H9 (cell line): Measurements from ENCODE around the gene DERA. TPM values are rescaled to one million over a fixed set of nuclear protein-coding genes. Genes with fewer than 3 reads are reported as not detected.

Experiments
- DNase-seq: peaks from one replicate; pipeline ENCODE4 v3.0.0-alpha.2; 2017
- H2AFZ ChIP-seq: one replicate; pipeline ENCODE4 v1.6.1; 2013; ENCODE audit warnings: mild to moderate bottlenecking, low read length, control low read depth, moderate library complexity
- H2AK5ac ChIP-seq: 2 replicates; pipeline ENCODE4 v1.6.1; 2013; ENCODE audit warnings: low read length, control low read depth, mixed read lengths; ENCODE audit not compliant: insufficient read length
- H2BK120ac ChIP-seq: one replicate; pipeline ENCODE4 v1.6.1; 2013; ENCODE audit warnings: low read depth, mild to moderate bottlenecking, low read length, control low read depth, inconsistent platforms; ENCODE audit not compliant: poor library complexity, severe bottlenecking
- H2BK12ac ChIP-seq: 2 replicates; pipeline ENCODE4 v1.6.1; 2013; ENCODE audit warnings: low read length, control low read depth, mixed read lengths, low read depth; ENCODE audit not compliant: insufficient read length
- H2BK15ac ChIP-seq: 2 replicates; pipeline ENCODE4 v1.6.1; 2013; ENCODE audit warnings: low read depth, low read length, control low read depth
- H2BK20ac ChIP-seq: one replicate; pipeline ENCODE4 v1.6.1; 2013; ENCODE audit warnings: low read depth, mild to moderate bottlenecking, low read length, control low read depth, inconsistent platforms; ENCODE audit not compliant: poor library complexity, severe bottlenecking
- H2BK5ac ChIP-seq: 2 replicates; pipeline ENCODE4 v1.6.1; 2013; ENCODE audit warnings: low read length, control low read depth, mixed read lengths; ENCODE audit not compliant: insufficient read length
- H3K14ac ChIP-seq: 2 replicates; pipeline ENCODE4 v1.6.1; 2013; ENCODE audit warnings: low read length, control low read depth; ENCODE audit not compliant: insufficient read depth
- H3K18ac ChIP-seq: 2 replicates; pipeline ENCODE4 v1.6.1; 2013; ENCODE audit warnings: low read depth, mild to moderate bottlenecking, mixed read lengths, low read length, control low read depth; ENCODE audit not compliant: insufficient read length
- H3K23ac ChIP-seq: 2 replicates; pipeline ENCODE4 v1.6.1; 2013; ENCODE audit warnings: low read length, control low read depth, mixed read lengths, low read depth; ENCODE audit not compliant: insufficient read length
- H3K23me2 ChIP-seq: 2 replicates; pipeline ENCODE4 v1.6.1; 2013; ENCODE audit warnings: low read depth, mild to moderate bottlenecking, mixed read lengths, low read length, control low read depth; ENCODE audit not compliant: insufficient read length, poor library complexity, severe bottlenecking
- H3K27ac ChIP-seq: 2 replicates; pipeline ENCODE4 v1.5.1; 2013; ENCODE audit warnings: low read length, control low read depth, mixed read lengths, low read depth; ENCODE audit not compliant: insufficient read length
- H3K27me3 ChIP-seq: 2 replicates; pipeline ENCODE4 v1.6.1; 2013; ENCODE audit warnings: low read length, control low read depth, inconsistent platforms; ENCODE audit not compliant: insufficient read depth
- H3K4ac ChIP-seq: 2 replicates; pipeline ENCODE4 v1.6.1; 2013; ENCODE audit warnings: low read depth, mild to moderate bottlenecking, control low read depth, inconsistent platforms, low read length, moderate library complexity
- H3K4me1 ChIP-seq: 2 replicates; pipeline ENCODE4 v1.6.1; 2013; ENCODE audit warnings: low read length, control low read depth, inconsistent platforms; ENCODE audit not compliant: insufficient read depth
- H3K4me2 ChIP-seq: 2 replicates; pipeline ENCODE4 v1.6.1; 2013; ENCODE audit warnings: low read length, control low read depth, mixed read lengths; ENCODE audit not compliant: insufficient read length, insufficient read depth
- H3K56ac ChIP-seq: 2 replicates; pipeline ENCODE4 v1.6.1; 2013; ENCODE audit warnings: low read depth, mild to moderate bottlenecking, mixed read lengths, low read length, control low read depth; ENCODE audit not compliant: insufficient read length
- H3K79me1 ChIP-seq: 2 replicates; pipeline ENCODE4 v1.6.1; 2013; ENCODE audit warnings: low read depth, mild to moderate bottlenecking, moderate library complexity, low read length, control low read depth, inconsistent platforms; ENCODE audit not compliant: insufficient read depth, poor library complexity, severe bottlenecking
- H3K79me2 ChIP-seq: 2 replicates; pipeline ENCODE4 v1.6.1; 2013; ENCODE audit warnings: low read length, control low read depth, inconsistent platforms; ENCODE audit not compliant: insufficient read depth
- H3K9ac ChIP-seq: 2 replicates; pipeline ENCODE4 v1.6.1; 2013; ENCODE audit warnings: low read length, control low read depth, mixed read lengths; ENCODE audit not compliant: insufficient read length; ENCODE audit errors: extremely low read depth
- H3K9me3 ChIP-seq: one replicate; pipeline ENCODE4 v1.6.1; 2013; ENCODE audit warnings: low read depth, low read length, inconsistent platforms; ENCODE audit not compliant: control insufficient read depth
- H3T11ph ChIP-seq: one replicate; pipeline ENCODE4 v1.6.1; 2013; ENCODE audit warnings: mild to moderate bottlenecking, low read length, control low read depth, inconsistent platforms
- H4K20me1 ChIP-seq: one replicate; pipeline ENCODE4 v1.6.1; 2013; ENCODE audit not compliant: control insufficient read depth, insufficient read length, insufficient read depth
- H4K5ac ChIP-seq: 2 replicates; pipeline ENCODE4 v1.6.1; 2013; ENCODE audit warnings: low read depth, mild to moderate bottlenecking, mixed read lengths, low read length, control low read depth; ENCODE audit not compliant: insufficient read length
- H4K8ac ChIP-seq: replicated peaks from 2 replicates; pipeline ENCODE4 v1.6.1; 2013; ENCODE audit warnings: low read length, control low read depth, mixed read lengths, low read depth; ENCODE audit not compliant: insufficient read length
- H4K91ac ChIP-seq: 2 replicates; pipeline ENCODE4 v1.6.1; 2013; ENCODE audit warnings: low read depth, mild to moderate bottlenecking, moderate library complexity, mixed read lengths, low read length, control low read depth; ENCODE audit not compliant: insufficient read length
- H3K27ac Mint-ChIP-seq, 3 experiments: 2 replicates in 2 of 3; 3 replicates in 1 of 3; pipeline ENCODE4 v1.8.0; 2020 to 2021; ENCODE audit warnings: mixed read lengths in 3 of 3, mild to moderate bottlenecking in 1 of 3, moderate library complexity in 1 of 3
- H3K27me3 Mint-ChIP-seq: 2 replicates; pipeline ENCODE4 v1.8.0; 2021; ENCODE audit warnings: low read depth, mild to moderate bottlenecking, moderate library complexity, mixed read lengths
- H3K36me3 Mint-ChIP-seq, 3 experiments: 2 replicates in 2 of 3; 3 replicates in 1 of 3; pipeline ENCODE4 v1.8.0; 2020 to 2021; ENCODE audit warnings: low read depth in 3 of 3, mixed read lengths in 3 of 3; ENCODE audit not compliant: insufficient read depth in 1 of 3
- H3K4me1 Mint-ChIP-seq, 2 experiments: 2 replicates each; pipeline ENCODE4 v1.8.0; 2020; ENCODE audit warnings: mixed read lengths in 2 of 2
- H3K4me3 Mint-ChIP-seq, 2 experiments: 2 replicates in 1 of 2; 3 replicates in 1 of 2; pipeline ENCODE4 v1.8.0; 2020 to 2021; ENCODE audit warnings: mild to moderate bottlenecking in 2 of 2, mixed read lengths in 2 of 2, moderate library complexity in 1 of 2
- H3K9me3 Mint-ChIP-seq, 2 experiments: 2 replicates in 1 of 2; 3 replicates in 1 of 2; pipeline ENCODE4 v1.8.0; 2020; ENCODE audit warnings: mild to moderate bottlenecking in 2 of 2, mixed read lengths in 2 of 2, moderate library complexity in 1 of 2
- WGBS: extraction: QIAGEN DNeasy Blood & Tissue Kit; methylation state at CpG from one replicate; pipeline ENCODE4 v1.1.7; 2013; ENCODE audit warnings: missing lambda C conversion rate, low lambda C conversion rate, mixed read lengths; ENCODE audit not compliant: insufficient read length; ENCODE audit errors: extremely low coverage; 5-methylcytosine and 5-hydroxymethylcytosine counted together
- total RNA-seq: library from RNA; stranded (reverse); gene quantifications from 2 replicates; pipeline ENCODE4 v1.2.1, GENCODE V29; 2021
- TF ChIP-seq, protein P1 (sequence below): fragments of 200-600 bp; sonication (generic); conservative IDR thresholded peaks from 3 replicates; pipeline ENCODE4 v1.8.0; 2021; ENCODE audit warnings: antibody characterized with exemption, mild to moderate bottlenecking

The DERA gene
- total RNA-seq, 1 experiment from 2014 or later, result 20.9 TPM

DNA sequence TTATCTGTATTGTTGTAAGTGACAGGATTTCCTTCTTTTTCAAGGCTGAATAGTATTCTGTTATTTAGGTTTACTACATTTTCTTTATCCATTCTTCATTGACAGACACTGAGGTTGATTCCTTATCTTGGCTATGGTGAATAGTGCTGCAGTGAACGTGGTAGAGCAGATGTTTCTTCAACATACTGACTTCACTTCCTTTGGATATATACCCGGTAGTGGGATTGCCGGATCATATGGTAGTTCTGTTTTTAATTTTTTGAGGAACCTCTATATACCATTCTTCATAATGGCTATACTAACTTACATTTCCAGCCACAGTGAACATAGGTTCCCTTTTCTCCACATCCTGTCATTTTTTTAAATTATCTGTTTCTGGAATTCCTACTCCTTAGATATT lies 21.8 kb downstream of the DERA start:
- Histone ChIP-seq H2BK20ac (no peak overlapping the region), H3K9ac (no peak overlapping the region), H3K18ac (no peak overlapping the region), H3K27ac (no peak overlapping the region), H3K23ac (no peak overlapping the region), H3K4ac (no peak overlapping the region), H2BK12ac (no peak overlapping the region), H2BK5ac (no peak overlapping the region), H2AFZ (no peak overlapping the region), H2BK120ac (no peak overlapping the region), H2BK15ac (no peak overlapping the region), H4K5ac (no peak overlapping the region), H3K79me2 (no peaks in the 10 kb centered on the region), H3K9me3 (no peaks in the 10 kb centered on the region), H3K4me2 (no peak overlapping the region), H4K8ac (no peak overlapping the region), H3K4me1 (no peaks in the 10 kb centered on the region; the same call in 1 of the 2 replicates), H3K14ac (no peak overlapping the region), H3K56ac (no peak overlapping the region), H3K27me3 (no peaks in the 10 kb centered on the region), H3T11ph (no peak overlapping the region), H4K20me1 (no peaks in the 10 kb centered on the region), H3K23me2 (no peaks in the 10 kb centered on the region), H2AK5ac (no peak overlapping the region), H3K79me1 (no peaks in the 10 kb centered on the region), H4K91ac (no peak overlapping the region)
- Mint-ChIP-seq H3K27ac (no peak overlapping the region), H3K36me3 (0 out of 7 replicates have a peak, but pooled peaks cover 0 to 1% (median 0%) of the 10 kb centered on the region in 3 experiments), H3K9me3 (no peaks in the 10 kb centered on the region; a peak in 2 of 5 replicates), H3K27me3 (no peaks in the 10 kb centered on the region), H3K4me1 (peaks cover 24 to 27% of the 10 kb centered on the region in 2 experiments), H3K4me3 (no peak overlapping the region)
- no CpG with 5 or more reads among the region's 3 CpGs for WGBS
- TF ChIP-seq, protein P1, sequence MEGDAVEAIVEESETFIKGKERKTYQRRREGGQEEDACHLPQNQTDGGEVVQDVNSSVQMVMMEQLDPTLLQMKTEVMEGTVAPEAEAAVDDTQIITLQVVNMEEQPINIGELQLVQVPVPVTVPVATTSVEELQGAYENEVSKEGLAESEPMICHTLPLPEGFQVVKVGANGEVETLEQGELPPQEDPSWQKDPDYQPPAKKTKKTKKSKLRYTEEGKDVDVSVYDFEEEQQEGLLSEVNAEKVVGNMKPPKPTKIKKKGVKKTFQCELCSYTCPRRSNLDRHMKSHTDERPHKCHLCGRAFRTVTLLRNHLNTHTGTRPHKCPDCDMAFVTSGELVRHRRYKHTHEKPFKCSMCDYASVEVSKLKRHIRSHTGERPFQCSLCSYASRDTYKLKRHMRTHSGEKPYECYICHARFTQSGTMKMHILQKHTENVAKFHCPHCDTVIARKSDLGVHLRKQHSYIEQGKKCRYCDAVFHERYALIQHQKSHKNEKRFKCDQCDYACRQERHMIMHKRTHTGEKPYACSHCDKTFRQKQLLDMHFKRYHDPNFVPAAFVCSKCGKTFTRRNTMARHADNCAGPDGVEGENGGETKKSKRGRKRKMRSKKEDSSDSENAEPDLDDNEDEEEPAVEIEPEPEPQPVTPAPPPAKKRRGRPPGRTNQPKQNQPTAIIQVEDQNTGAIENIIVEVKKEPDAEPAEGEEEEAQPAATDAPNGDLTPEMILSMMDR, result no peak
- no peak for DNase-seq
